ENCODE data around the gene RIC1. TPM values are rescaled to one million over a fixed set of nuclear protein-coding genes. Genes with fewer than 3 reads are reported as not detected.

The RIC1 gene
- total and polyA plus RNA-seq, 2 of the 8 experiments (the other 6 are each of a cell fraction or from before 2014, with no cell fraction given): 10.7 to 24.5 TPM

GRCh38 chr9:5614985-5615384 is 13.9 kb upstream of the RIC1 start:
- DNase-seq (ENCODE audit: low read depth in 1 of 2, low spot score in 2 of 2) (no peak), FAIRE-seq (no peak)
- no peak overlapping the region for H4K91ac ChIP-seq (replicated peaks; ENCODE audit: insufficient read length, low read length)
- TF ChIP-seq KDM5A (IDR thresholded peaks at IDR 0.05; ENCODE audit: low read length): no peak
- TF ChIP-seq JUND (IDR thresholded peaks at IDR 0.05; ENCODE audit: low read length): no peak
- TF ChIP-seq JUN (IDR thresholded peaks at IDR 0.05; ENCODE audit: low read depth, low read length): no peak
- 0 out of 2 replicates have a peak, but pooled peaks have one; percentile 35 for TF ChIP-seq POU5F1 (IDR thresholded peaks at IDR 0.05; ENCODE audit: low read depth, low read length)
- TF ChIP-seq SIN3A (conservative IDR thresholded peaks at IDR 0.05 in 1 of 2, IDR thresholded peaks at IDR 0.05 in 1 of 2; ENCODE audit: low read depth in 1 of 2, low read length in 2 of 2): no peak
- TF ChIP-seq CTBP2 (IDR thresholded peaks at IDR 0.05; ENCODE audit: borderline replicate concordance, insufficient read depth, insufficient read length, low read length): no peak
- TF ChIP-seq PHF8 (conservative IDR thresholded peaks at IDR 0.05; ENCODE audit: low read depth, low read length): no peak
- no peak for TF ChIP-seq E2F6 (IDR thresholded peaks at IDR 0.05)
- TF ChIP-seq CHD2 (IDR thresholded peaks at IDR 0.05; ENCODE audit: low read length): no peak
- TF ChIP-seq SIRT6 (IDR thresholded peaks at IDR 0.05; ENCODE audit: low read length): no peak
- peak; percentile 36 to 38 for TF ChIP-seq RAD21 (IDR thresholded peaks at IDR 0.05 in 1 of 2, conservative IDR thresholded peaks at IDR 0.05 in 1 of 2; ENCODE audit: low read depth in 2 of 2, low read length in 2 of 2)
- no peaks in the 10 kb centered on the region for H4K20me1 ChIP-seq (replicated peaks in 1 of 2; ENCODE audit: control insufficient read depth in 1 of 2, insufficient read depth in 2 of 2, low read length in 2 of 2)
- no peak overlapping the region for H3K27ac ChIP-seq (ENCODE audit: low read depth, low read length)
- H3K27me3 ChIP-seq (replicated peaks in 1 of 4; ENCODE audit: control insufficient read depth in 3 of 4, extremely low read depth in 1 of 4, insufficient read depth in 3 of 4, low read length in 3 of 4): no peaks in the 10 kb centered on the region
- no peak overlapping the region for H2AK5ac ChIP-seq (ENCODE audit: low read depth, low read length)
- H3K4me3 ChIP-seq (ENCODE audit: extremely low read depth in 1 of 4, insufficient read depth in 2 of 4, low read depth in 3 of 4, low read length in 4 of 4): no peak overlapping the region
- H3K79me2 ChIP-seq (ENCODE audit: control insufficient read depth in 1 of 2, insufficient read depth in 2 of 2, low read length in 2 of 2): no peaks in the 10 kb centered on the region
- no peak overlapping the region for H3K4ac ChIP-seq (replicated peaks; ENCODE audit: insufficient read length, low read depth, low read length)
- H3K36me3 ChIP-seq (ENCODE audit: control insufficient read depth in 2 of 4, insufficient read depth in 4 of 4, low read length in 3 of 4): no peaks in the 10 kb centered on the region
- no peak overlapping the region for H2BK120ac ChIP-seq (replicated peaks; ENCODE audit: low read depth, low read length)
- H3K14ac ChIP-seq (ENCODE audit: insufficient read length): no peak overlapping the region
- no peaks in the 10 kb centered on the region for H3K9me3 ChIP-seq (ENCODE audit: insufficient read depth in 2 of 2, low read depth in 1 of 2, low read length in 1 of 2)
- no peak overlapping the region for H3K9ac ChIP-seq (replicated peaks in 1 of 4; ENCODE audit: extremely low read depth in 1 of 4, low read depth in 3 of 4, low read length in 3 of 4)
- H2BK20ac ChIP-seq (ENCODE audit: low read length): no peak overlapping the region
- no peak overlapping the region for H3K4me2 ChIP-seq (ENCODE audit: insufficient read depth in 1 of 2, low read depth in 2 of 2, low read length in 2 of 2)
- ChIA-PET POLR2A (ENCODE audit: partially characterized antibody) (no interaction called here), CTCF (ENCODE audit: partially characterized antibody) (interaction anchor here (1.8 kb wide), 1 partner anchor 9 kb away, joined by 7 read pairs; no protein-coding TSS in a partner anchor)
- H3K4me1 ChIP-seq (replicated peaks in 1 of 4; ENCODE audit: control insufficient read depth in 3 of 4, insufficient read depth in 4 of 4, low read length in 3 of 4): no peaks in the 10 kb centered on the region
- no peak overlapping the region for H2BK15ac ChIP-seq (ENCODE audit: low read length)
- no peaks in the 10 kb centered on the region for H3K79me1 ChIP-seq (ENCODE audit: low read depth, low read length)
- H3K18ac ChIP-seq (ENCODE audit: extremely low read depth, low read length): no peak overlapping the region
- no peak overlapping the region for H2BK12ac ChIP-seq (ENCODE audit: low read depth, low read length)
- no peaks in the 10 kb centered on the region for H3K23me2 ChIP-seq (ENCODE audit: low read depth, low read length)
- no peak overlapping the region for H2BK5ac ChIP-seq (ENCODE audit: low read depth, low read length)
- H2AFZ ChIP-seq (ENCODE audit: low read length): no peak overlapping the region
- no peak overlapping the region for H4K8ac ChIP-seq (ENCODE audit: extremely low read depth, insufficient read depth, low read length)
- no peak overlapping the region for H3K23ac ChIP-seq (ENCODE audit: insufficient read length)
- no peak overlapping the region for H4K5ac ChIP-seq (ENCODE audit: insufficient read length, low read depth, low read length)
- no peak overlapping the region for H3K56ac ChIP-seq (replicated peaks; ENCODE audit: insufficient read length, low read depth, low read length)
- 53% methylated on average over 3 of the region's 3 CpGs; no CpG with 5 or more reads in 1 of the 2 experiments for WGBS, 2 experiments (ENCODE audit: extremely low coverage in 1 of 2, insufficient coverage in 1 of 2, insufficient read length in 1 of 2, insufficient replicate concordance in 2 of 2, low coverage in 1 of 2, low lambda C conversion rate in 2 of 2, missing lambda C conversion rate in 1 of 2)
